Renal cortical epithelial cell (primary cell): ENCODE data around the gene YAF2. TPM values are rescaled to one million over a fixed set of nuclear protein-coding genes. Genes with fewer than 3 reads are reported as not detected.

ENCODE experiments used
- DNase-seq: peaks from one replicate; pipeline ENCODE4 v3.0.0-alpha.2; 2011; ENCODE audit warnings: low read depth
- total RNA-seq: library from RNA; depleted of rRNA; stranded (reverse); fragments of >200 nt; gene quantifications from 2 replicates; pipeline ENCODE4 v1.2.3, GENCODE V29; 2014

The YAF2 gene, protein sequence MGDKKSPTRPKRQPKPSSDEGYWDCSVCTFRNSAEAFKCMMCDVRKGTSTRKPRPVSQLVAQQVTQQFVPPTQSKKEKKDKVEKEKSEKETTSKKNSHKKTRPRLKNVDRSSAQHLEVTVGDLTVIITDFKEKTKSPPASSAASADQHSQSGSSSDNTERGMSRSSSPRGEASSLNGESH
- total RNA-seq: 21.2 and 25.9 TPM in 2 replicates

DNA sequence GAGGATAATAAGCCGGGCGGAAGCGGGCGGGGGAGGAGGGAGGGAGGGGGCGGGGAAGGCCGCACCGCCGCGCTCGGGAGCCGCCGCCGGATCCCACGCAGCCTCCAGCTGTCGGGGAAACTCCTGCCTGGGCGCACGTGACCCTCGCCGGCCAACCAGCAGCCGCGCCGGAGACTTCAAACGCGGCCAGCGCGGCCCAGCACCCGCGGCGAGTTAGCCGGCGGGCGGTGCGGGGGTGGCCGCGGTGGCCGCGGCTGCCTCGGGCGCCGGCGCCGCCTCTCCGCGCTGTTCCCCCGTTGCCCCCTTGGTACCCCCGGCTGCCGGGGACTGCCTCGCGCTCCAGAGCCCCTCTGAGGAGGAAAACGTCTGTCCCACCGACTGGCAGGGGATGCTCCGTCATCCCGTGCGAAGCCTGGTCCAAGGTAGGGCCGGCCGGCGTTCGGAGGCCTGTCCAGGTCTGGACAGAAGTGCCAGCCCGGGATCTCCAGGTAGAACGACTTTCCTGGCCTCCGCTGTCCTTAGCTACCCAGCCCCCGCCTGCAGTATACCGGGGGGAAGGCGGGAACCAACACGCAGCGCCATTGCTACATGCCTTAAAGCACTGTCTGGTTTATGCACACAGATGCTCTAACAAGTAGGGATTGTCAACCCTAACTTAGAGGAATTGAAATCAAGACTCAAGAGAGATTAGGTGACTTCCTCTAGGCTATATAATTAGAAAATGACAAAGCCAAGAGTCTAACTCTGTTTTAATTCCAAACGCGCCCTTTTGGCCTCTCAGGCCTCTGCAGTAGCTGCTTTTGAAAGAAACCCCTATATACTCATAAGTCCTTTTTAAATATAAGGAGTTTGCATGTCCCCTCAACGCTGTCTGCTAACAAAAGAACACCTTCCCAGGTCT lies at the start of gene YAF2:
Gene YAF2 (minus strand): TSS at position 9 of the 901 bp plus-strand sequence. CDS start 68 bp downstream, outside the sequence.
- DNase-seq: peak; percentile 60

DNA sequence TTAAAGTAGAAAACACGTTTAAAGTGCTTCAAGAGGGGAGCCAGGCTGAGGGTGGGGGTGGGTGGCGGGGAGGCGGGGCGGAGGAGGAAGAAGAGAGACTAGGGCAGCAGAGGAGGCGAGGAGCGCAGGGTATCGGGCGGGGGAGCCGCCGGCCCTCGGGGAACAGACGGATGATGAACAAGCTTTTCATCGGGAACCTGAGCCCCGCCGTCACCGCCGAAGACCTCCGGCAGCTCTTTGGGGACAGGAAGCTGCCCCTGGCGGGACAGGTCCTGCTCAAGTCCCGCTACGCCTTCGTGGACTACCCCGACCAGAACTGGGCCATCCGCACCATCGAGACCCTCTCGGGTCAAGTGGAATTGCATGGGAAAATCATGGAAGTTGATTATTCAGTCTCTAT lies 48.7 kb upstream of the YAF2 start:
- DNase-seq: no peak

DNA sequence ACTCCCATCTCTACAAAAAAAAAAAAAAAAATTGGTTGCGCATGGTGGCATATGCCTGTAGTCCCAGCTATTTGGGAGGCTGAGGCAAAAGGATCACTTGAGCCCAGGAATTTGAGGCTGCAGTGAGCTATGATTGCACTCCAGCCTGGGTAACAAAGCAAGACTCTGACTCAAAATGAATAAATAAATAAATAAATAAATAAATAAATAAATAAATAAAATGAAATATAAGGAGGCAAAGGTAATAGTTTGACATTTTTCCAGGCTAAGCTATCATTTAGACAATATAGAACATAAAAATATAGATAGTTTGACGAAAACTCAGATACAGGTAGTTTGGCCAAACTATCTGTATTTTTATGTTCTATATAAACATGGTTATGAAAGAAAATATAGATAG lies 47.4 kb upstream of the YAF2 start:
- DNase-seq: no peak

DNA sequence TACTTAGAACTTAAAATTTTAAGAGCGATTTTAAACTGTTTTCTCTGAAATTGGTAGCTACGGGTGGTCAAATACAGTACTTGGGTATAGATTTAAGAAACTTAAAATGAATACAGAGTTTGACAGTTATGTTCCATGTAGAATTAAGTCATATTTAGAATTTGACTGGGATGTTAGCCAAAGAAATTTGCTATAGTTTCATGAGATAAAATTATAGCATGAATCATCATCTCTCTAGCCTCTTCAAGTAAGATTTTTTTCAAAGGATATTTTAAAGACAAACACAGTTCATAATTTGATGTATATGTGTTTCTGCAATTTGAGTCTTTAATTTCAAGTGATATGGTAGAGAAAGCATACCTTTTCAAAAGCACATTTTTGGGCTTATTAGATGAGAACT lies 46.8 kb upstream of the YAF2 start:
- no peak for DNase-seq

DNA sequence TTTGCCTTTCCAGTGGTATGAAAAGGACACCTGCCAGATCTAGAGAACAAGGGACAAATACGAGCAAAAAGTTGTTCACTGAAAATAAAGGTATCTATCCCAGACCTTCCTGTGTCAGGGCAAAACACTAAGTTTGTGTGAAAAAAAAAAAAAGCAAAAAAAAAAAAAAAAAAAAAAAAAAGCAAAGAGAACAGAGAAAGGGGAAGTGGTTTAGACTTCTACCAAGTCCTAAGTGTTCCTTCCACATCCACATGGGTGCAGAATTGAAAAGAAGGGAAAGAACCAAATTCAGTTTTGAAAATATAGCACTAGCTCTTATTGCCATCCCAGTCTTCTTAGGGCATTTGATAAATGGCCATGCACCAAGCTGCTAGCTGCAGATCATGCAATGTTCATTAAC lies 46.1 kb upstream of the YAF2 start:
- no peak for DNase-seq

DNA sequence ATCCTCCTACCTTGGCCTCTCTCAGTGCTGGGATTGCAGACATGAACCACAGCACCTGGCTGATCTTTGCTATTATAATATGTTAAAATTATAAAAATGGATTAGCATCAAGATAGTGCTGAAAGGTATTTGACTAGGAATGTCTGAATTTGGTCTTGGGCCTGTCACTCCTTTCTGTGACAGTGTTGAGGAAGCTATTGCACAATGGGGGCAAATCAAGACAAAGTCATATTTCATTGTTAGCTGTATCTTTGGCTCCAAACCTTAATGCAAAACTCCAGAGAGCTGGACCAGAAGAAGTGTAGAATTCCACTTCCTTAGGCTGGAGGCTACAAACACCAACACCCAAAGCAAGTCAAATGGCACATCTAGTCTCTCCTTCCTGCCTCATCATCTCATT lies 45.7 kb upstream of the YAF2 start:
- no peak for DNase-seq

DNA sequence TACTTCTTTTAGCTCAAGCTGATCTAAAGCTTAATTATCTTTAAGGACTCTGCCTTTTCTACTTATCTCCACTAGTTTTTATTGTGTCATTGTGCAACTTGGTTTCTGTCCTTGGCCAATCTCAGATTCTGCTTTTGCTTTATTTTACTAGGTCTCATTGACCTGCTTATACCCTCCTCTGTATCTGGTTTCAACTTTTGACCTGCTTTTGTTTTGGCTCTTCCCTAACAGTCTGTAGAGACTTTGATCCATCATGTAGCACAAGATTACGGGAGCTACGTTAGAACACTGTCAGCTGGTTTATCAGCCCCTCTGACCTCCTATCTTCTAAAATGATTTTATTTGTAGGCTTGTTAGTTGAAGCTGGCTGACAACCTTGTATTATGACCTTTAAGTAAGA lies 44.2 kb upstream of the YAF2 start:
- no peak for DNase-seq

DNA sequence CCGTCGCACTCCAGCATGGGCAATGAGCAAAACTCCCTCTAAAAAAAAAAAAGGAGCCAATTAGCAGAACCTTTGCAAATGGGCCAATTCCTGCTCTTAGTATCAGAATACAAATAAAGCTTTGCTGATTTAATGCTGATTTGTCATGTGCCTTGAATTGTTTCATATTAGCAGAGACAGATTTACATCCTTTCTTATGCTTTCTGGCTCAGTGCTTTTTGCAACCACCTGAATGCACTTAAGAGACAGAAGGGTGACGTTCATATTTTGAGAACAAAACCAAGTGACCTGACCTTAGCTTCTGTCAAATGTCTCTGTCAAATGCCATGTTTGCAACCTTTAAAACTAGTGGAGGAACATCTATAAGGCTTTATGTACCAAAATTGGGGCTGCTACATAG lies 43.8 kb upstream of the YAF2 start:
- DNase-seq: no peak

DNA sequence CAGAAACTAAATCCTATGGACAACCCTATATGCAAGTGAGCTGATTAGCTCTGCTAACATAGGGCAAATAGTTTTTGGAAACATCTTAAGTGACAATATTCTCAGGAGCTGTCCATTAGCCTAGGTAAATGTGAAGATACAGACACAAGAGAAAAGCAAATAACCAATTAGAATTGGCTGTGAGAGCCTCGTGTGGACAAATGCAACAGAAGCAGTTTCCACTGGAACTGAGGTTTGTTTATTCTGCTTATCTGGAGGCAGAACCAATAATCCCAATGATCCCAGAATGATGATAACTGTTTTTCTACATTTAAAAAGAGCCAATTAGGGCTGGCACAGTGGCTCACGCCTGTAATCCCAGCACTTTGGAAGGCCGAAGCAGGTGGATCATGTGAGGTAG lies 43.2 kb upstream of the YAF2 start:
- no peak for DNase-seq

DNA sequence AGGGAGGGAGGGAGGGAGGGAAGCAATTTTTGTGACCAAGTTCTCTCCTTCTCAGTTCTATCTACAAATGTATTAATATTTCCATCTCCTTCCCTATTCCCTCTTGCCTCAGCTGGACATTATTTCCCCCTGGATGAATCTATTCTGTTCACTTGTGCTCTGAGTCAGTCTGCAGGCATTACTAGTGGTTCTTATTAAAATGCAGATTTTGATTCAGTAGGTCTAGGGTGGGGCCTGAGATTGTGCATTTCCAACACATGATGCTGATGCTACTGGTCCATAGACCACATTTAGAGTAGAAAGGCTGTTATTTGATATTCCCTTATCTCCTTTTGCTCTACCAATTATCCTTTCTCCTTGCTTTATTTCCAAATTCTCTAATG lies 40.1 kb upstream of the YAF2 start:
- no peak for DNase-seq

DNA sequence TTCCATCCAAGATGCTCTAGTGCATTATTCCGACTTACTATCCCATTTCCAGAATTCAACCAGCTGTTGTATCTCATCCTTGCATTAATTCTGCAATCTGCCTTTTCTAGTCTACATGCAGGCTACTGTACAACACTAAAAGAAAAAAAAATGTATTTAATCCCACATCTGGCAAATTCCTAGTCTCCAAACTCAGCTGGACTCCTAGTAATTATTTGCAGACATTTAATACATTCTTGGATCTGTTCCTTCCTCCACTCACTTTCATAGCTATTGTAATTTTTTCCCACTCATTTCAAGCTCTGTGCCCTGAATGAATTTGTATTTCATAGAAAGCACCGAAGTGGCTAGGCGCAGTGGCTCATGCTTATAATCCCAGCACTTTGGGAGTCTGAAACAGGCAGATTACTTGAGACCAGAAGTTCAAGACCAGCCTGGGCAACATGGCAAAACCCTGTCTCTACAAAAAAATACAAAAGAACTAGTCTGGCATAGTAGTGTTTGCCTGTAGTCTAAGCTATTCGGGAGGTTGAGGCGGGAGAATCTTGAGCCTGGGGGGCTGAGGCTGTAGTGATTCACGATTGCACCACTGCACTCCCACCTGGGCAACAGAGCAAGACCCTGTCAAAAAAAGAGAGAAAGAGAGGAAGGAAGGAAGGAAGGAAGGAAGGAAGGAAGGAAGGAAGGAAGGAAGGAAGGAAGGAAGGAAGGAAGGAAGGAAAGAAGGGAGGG lies 39.5 kb upstream of the YAF2 start:
- no peak for DNase-seq

DNA sequence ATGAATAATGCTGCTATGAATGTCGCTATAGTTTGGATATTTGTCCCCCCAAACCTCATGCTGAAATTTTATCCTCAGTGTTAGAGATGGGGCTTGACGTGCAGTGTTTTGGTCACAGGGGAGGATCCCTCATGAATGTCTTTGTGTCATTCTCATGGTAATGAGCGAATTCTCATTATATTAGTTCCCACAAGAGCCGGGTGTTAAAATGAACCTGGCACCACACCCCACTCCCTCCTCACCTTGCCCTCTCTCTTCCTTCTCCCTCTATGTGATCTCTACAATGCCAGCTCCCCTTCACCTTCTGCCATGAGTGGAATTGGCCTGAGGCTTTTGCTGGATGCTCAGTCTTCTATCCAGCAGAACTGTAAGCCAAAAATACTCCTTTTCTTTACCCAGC lies 37.5 kb upstream of the YAF2 start:
- no peak for DNase-seq

DNA sequence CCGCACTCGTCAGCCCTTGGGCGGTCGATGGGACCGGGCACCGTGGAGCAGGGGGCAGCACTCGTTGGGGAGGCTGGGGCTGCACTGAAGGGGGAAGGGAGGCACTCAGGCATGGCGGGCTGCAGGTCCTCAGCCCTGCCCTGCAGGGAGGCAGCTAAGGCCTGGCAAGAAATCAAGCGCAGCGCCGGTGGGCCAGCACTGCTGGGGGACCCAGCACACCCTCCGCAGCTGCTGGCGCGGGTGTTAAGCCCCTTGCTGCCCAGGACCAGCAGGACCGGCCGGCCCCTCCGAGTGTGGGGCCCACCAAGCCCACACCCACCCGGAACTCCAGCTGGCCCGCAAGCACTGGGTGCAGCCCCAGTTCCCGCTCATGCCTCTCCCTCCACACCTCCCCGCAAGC lies 35.7 kb upstream of the YAF2 start:
- DNase-seq: no peak

DNA sequence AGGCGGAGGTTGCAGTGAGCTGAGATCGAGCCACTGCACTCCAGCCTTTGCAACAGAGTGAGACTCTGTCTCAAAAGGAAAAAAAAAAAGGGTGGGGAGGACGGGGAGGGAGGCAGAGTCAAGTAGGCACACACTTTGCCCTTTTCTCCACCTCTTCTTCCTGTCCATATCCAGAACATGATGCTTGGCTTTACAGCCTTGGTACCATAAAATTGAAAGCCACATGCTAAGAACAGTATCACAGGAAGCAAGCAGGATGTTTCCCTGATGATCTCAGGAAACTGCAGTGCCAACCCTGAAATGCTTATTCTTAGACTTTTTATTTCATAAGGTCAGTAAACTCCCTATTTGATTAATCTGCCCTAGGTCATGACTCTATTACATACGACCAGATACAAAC lies 32.5 kb upstream of the YAF2 start:
- DNase-seq: no peak

DNA sequence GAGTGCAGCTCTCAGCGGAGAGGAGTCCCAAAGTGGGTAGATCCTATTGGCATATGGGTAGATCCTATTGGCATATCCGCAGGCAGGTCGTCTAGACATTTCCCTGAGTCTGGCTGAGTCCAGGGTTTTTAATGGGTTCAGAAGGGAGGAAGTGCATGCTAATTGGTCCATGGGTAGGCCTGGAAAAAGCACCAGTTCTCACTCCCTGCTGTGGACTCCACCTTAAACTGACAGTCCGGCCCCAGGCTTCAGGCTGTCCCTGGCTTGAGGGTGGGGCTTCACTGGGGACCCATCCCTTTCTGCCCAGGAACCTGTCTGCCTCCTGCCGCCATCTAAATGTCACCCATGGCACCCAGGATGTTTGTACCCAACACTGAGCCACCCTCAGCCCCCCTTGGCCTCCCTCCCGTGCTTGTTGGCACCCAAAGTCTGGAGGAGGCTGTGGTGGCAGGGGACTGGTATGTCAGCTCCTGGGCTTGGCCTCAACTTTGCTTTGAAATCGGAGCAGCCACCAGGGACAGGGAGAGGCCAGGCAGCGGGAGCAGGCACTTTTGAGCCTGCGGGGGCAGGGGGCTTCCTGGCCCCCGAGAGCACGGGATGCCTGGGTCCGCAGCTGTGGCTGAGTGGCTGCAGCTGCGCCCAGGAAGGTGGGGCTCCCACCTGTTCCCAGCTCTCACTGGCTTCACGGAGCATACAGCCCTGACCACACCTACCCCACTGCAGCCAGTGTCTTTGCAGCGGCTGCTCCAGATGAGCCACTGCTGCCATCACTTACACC lies 29.6 kb upstream of the YAF2 start:
- DNase-seq: no peak

DNA sequence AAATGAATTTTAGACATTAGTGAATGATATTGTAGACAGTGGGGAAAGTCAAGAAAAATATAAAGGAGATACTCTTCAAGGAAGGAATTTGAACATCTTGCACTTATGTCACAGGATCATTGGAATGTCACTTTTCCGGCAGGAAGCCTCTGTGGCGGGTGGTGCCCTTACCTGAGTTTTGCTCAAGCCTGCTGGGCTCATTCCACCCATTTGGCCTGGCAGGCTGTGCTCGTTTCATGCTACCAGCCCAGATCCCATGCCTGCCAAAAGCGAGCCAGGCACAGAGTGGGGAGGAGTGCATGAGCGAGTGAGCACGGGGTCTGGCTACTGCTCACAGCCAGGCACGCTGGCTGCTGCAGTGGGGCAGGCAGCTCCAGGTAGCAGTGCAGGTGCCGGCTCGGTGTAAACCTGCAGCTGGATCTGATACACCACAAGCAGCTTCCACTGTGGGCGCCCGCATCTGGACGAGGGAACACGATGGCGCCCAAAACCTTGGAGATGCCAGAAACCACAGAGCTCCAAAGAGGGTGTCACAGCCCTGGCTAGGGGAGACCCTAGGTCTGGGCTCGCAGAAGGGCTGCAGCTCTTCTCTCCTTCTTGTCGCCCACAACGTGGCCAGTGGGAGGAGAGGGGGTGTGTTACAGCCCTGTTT lies 28.7 kb upstream of the YAF2 start:
- DNase-seq: no peak

DNA sequence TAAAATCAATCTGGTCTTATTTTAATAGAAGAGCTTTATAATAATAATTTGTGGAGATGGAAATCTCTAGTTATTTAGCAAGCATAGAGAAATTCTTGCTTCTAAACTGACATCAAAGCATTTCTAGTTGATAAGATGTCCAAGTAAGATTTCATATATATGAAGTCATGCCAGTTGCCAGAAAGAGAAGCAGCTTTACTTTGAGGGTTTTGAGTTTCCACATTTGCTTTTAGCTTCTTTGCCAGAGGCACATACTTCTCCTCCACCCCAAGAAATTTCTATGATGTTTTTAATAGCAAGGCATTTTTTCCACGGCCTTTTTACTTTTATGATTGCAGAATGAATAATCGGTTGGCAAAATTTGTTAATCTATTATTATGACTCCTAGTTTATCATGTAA lies 24.2 kb upstream of the YAF2 start:
- no peak for DNase-seq

DNA sequence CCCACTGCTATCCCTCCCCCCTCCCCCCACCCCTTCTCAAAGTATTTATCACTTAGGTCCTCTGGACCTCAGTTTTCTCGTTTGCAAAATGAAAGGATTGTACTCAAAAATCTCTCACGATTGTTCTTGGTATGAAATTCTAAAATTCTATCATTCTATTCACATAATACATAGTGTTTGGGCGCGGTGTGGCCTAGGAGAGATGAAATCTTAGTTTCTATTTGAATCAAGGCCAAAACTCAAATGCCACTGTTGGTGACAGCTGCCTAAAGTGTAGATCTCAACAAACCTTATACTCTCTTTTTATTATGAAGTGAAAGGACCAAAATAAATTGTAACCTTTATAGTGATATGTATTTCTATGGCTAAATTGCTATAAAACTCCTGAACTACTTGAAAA lies 23.7 kb upstream of the YAF2 start:
- no peak for DNase-seq

DNA sequence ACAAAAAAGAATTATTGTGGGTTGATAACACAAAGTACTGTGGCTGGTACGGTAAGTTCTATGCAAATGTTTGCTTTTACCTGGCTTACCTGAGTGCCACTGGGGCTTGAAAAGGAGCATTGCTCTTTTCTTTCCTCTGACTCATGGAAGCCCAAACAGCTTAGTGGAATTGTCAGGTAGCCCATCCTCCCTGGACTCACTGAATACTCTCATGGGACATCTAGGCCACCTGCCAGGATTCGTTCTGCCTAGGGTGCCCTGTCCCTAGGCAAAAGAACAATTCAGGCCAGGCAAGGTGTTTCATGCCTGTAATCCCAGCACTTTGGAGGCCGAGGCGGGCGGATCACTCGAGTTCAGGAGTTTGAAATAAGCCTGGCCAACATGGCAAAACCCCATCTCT lies 22.5 kb upstream of the YAF2 start:
- no peak for DNase-seq

DNA sequence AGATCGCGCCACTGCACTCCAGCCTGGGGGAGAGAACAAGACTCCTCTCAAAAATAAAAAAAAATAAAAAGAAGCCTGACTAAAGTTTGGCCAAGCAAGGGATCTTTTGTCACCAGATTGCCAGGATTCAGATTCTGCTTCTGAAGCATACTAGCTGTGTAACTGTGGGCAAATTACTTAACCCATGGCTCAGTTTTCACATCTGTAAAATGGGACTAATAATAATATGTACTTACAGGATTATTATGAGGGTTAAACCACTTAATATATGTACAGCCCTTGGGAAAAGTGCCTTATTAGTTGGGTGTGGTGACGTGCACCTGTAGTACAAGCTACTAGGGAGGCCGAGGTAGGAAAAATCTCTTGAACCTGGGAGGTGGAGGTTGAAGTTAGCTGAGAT lies 21.7 kb upstream of the YAF2 start:
- no peak for DNase-seq

DNA sequence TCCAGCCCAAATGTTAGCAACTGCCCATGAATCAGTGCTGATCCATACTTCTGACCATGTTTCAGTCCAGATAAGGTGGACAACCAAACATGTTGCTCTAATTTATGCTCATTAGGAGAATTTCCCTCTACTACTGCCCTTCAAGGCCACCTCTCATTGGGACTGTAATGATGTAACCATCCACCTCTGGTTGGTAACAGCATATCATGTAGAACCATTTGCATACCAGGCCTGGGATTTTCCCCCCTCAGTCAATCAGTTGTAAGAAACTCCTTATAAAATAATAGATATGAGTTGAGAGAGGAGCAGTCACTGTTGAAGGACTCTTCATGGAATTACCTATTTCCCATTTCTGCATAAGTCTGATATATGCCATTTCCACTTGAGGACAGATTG lies 17.8 kb upstream of the YAF2 start:
- no peak for DNase-seq
